GM18861 (cell line): ENCODE data around the gene TDO2.
"Not testable (repeated sequence)": the region's sequence is repeated elsewhere in the genome, so short reads cannot be mapped to it uniquely, and the experiment has no call there.

Experiments
- ATAC-seq: cut with Tn5 transposase; IDR thresholded peaks from one replicate; pipeline ENCODE4 v1.9.1; 2021; ENCODE audit not compliant: unreplicated experiment

The TDO2 gene

DNA sequence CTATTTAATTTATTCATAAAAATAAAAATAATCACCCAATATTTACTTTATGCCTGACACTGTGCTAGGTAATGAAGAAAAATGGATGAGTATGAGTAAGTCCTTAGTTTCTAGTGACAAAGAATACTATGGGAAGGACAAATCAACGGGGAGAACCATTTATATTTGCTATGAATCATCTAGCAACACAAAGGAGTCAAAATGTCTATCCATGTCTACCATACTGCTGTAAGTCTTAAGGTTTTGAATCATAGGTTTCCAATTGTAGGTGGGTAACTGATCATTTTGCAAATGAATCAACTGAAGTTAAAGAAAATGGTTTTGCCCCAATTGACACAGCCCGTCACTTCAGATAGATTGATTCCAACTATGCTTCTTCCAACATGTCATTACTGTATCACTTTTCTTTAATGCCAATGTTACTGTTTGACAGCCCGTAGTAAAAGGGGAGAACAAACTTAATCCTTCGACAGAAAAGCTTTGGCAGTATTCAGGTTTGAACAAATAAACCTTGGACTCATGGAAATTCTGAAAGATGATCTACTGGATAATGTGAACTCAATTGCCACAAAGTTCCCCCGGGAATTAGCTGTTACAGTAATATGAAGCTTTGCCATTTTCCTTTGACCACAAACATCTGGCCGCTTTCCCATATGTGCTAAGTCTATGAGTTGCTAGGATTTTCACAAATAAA lies 3.2 kb downstream of the TDO2 start:
- no peak for ATAC-seq

DNA sequence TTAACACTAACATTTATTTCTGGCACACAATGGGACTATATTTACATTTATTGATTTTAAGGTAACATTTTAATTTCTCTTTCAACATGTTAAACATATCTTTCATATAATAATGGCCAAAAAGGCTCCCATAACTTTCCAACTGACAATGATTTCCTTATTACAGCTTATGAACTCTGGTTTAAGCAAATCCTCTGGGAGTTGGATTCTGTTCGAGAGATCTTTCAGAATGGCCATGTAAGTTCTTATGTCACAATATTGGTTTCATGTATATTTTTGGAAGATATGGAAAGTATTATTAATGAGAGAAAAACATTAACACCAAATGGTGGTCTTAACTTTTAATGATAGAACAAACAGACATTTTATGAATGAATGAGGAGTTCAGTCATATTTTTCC lies 4.1 kb downstream of the TDO2 start:
- ATAC-seq: no peak

DNA sequence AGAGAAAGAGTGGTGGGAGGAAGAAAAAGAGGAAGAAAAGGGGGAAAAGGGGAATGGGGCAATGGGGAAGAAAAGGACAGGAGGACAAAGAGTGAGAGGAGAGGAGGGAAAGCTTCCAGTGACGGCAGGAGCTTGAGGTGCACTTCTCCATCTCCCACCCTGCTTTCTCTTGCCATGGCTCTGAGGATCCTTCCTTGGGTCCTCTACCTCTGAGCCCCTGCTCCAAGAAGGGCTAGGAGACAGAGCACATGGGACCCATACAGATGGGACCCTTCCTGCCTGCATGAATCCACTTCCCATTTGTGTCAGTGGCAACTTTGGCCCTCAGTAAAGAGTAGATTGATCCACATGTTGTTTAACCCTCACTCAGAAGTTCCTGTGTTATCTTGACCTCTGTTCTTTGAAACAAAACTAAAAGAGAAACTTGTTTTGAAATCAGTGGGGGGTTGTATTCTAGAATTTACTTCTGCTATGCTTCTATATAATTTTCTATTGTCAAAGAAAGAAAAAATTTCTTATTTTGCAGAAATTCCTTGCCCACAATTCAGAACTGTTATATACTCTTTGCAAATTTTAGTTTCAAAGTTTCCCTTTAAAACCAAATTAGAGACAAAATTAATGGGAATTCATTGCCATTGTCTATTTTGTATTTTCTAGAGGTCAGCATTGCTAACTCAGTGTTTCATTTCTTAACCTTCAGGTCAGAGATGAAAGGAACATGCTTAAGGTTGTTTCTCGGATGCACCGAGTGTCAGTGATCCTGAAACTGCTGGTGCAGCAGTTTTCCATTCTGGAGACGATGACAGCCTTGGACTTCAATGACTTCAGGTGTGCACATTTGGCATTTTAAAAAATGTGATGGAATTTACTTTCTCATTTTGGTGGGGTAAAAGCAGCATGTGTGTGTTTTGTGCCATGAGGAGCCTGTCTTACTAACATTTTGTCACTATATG lies 5.0 kb downstream of the TDO2 start:
- no peak for ATAC-seq

DNA sequence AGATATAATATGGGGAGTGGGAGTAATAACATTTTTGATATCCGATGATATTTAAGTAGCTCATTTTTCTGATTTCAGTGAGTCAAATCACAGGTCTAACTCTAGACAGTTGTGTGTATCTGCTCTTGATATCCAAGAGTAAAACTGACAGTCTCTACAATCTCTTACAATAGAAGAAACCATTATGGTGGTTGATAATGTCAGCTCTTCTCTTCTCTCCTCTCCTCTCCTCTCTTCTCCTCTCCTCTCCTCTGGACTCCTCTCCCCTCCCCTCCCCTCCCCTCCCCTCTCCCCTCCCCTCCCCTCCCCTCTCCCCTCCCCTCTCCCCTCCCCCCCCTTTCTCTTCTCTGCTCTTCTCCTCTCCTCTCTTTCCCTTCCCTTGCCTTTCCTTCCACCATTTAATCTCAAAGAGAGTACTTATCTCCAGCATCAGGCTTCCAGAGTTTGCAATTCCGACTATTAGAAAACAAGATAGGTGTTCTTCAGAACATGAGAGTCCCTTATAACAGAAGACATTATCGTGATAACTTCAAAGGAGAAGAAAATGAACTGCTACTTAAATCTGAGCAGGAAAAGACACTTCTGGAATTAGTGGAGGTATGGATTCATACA lies 6.2 kb downstream of the TDO2 start:
- no peak for ATAC-seq

DNA sequence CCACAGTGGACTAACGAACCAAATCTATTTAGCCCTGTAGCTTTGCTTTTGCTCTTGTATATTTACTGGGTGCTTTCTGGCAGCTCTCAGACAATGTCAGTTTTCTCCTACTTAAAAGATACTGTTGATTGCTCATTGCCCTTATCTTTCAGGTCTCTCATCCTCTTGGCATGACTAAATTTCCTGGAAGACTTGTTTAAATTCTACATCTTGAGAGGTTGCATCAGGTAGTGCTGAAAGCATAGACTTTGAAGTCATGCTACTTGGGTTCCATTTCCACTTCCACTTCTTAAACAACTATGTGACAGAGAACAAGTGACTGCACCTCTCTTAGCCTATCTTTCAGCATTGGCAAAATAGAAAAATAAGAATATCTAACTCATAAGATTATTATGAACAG lies 8.4 kb downstream of the TDO2 start:
- ATAC-seq: no peak

DNA sequence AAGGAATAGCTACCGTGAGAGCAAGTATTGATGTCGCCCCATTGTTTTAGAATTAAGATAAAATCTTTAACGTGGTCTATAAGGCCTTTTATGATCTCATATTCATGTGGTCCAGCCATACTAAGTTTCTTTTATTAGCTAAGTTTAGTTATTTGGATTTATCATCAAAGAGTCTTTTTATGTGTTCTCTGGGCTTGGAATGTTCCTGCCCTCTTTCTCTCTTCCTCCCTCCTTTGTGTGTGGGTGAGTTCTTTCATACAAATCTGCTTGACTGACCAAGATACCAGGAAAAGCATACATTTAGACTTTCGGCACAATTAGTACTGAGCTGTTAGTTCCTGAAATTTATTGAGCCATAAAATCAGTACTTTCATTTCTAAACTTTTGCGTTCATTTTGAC lies 11.3 kb downstream of the TDO2 start:
- ATAC-seq: no peak

DNA sequence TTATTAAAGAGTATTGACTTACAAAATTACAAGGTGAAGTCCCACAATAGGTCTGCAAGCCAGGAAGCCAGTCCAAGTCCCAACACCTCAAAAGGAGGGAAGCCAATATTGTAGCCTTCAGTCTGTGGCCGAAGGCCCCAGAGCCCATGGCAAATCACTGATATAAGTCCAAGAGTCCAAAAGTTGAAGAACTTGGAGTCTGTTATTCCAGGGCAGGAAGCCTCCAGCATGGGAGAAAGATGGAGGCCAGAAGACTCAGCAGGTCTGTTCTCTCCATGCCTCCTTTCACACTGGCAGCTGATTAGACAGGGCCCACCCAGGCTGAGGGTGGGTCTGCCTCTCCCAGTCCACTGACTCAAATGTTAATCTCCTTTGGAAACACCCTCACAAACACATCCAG lies 18.1 kb downstream of the TDO2 start:
- ATAC-seq: no peak

DNA sequence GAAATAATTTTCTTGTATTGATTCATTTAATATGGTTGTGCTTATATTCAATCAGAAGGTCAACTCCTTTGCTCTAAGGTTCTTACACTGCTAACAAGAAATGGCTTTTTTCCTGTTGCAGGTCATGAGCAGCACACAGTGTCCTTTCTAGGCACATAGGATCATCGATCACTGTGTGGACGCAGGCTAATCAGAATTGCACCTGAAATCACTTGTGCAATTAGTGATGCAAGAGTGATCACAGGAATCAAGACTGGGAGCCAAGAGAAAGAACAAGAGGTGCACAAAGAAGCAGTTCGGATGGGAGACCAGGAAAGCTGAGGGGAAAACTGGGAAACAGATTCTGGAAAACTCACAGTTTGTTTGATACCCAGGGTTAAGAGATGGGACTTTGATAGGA lies 21.1 kb downstream of the TDO2 start:
- no peak for ATAC-seq

DNA sequence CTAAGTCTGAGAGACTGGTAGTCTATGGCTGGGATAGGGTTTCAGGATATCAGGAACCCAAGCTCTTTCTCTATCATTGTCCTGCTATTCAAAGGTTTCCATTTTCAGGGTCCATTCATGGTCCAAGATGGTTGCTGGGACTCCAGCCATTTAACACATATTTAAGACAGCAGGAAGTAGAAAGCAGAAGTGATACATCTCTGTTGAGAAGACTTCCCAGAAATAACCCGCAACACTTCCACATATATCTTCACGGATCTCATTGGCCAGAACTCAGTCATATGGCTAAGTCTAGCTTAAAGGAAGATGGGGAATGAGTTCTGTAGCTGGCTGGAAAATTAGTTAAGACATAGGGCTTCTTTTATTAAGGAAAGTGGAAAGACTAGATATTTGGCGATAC lies 26.3 kb downstream of the TDO2 start:
- ATAC-seq: no peak

DNA sequence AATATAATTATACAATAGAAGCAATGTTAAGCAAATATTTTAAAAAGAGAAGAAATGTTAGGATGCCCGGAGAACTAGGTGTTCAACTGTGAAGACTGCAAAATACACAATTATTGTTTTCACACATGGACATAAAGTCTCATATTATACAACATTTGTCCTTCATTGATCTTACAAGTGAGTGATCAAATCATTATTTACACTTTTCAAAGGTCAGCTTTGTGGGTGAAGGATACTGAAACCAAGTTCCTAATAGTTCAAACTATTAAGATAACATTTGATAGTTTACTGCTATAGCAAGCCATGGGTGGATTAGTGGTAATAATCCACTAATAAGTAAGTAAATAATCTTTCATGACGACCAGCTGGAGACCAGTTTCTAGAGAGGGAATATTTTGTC lies 26.8 kb downstream of the TDO2 start:
- no peak for ATAC-seq

DNA sequence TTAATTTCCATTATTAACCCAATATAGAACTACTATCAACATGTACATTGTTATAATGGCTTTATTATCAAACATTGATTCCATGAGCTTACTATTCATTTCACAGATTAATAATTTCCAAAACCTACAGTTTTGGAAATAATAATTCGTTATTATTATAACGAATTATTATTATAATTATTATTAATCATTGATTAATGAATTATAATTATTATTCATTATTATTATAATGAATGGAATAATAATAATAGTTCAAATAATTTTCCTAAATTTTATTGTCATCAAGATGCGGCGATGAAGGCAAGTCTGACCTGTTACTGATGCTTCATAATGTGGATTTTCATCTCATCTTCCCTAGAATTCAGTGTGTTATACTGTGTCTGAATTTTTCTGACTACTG lies 28.1 kb downstream of the TDO2 start:
- no peak for ATAC-seq

DNA sequence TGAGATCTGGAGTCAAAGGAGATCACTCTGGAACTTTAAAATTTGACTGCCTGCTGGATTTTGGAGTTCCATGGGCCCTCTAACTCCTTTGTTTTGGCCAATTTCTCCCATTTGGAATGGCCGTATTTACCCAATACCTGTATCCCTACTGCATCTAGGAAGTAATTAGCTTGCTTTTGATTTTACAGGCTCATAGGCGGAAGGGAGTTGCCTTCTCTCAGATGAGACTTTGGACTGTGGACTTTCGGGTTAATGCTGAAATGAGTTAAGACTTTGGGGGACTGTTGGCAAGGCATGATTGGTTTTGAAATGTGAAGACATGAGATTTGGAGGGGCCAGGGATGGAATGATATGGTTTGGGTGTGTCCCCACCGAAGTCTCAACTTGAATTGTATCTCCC lies 31.1 kb downstream of the TDO2 start:
- ATAC-seq: not testable (repeated sequence)

DNA sequence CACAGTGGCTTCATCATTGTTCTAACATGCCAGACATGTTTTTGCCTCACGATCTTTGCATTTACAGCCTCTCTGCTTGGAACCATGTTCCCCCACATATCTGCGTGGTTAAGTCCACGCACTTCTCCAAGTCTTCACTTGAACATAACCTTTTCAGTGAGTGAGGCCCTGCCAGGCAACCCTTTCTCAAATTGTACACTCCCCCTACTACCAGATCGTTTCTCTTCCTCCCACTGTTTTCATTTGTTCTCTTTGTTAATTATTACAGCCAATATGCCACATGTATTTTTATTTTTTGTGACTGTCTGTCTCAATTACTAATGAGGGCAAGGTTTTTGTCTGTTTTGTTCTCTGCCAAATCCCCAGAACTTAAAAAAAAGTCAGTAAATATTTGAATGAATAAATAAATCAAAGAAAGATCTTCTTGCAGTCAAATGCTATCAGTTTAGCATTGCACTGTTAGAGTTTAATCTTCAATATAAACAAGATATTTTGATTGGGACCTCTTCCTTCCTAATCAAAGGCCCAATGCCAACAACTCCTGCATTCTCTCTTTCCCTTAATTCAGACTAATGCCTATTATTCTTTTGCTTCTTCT lies 32.0 kb downstream of the TDO2 start:
- ATAC-seq: no peak

DNA sequence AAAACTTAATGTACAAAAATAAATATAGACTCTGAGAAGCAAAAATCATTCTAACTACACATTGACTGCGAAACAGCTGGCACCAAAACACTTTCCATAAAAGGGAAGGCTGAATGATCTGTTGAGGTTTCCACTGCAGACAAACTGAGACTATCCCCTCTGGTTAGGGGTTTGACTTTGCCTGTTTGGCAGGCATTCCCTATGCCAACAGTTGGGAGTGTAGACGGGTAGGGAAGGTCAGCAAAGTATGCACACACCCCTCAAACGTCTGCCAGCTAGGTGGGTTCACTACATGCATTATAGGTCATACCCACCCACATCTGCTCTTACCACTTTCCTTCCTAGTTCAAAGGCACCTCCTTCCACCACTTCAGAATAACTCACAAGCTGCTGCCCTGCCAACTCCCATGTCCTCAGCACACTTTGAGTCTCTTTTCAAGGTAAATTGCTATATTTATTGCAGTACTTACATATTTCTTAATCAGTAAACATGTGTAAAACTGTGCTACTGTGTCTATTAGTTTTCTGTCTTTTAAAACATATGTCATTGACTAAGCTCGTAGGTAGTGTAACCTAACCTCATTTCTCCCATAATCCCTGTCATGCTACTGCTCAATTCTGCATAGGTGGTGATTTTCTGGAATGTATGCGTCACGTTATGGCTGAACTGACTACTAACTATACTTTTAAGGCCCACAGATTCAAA lies 37.7 kb downstream of the TDO2 start:
- ATAC-seq: no peak

DNA sequence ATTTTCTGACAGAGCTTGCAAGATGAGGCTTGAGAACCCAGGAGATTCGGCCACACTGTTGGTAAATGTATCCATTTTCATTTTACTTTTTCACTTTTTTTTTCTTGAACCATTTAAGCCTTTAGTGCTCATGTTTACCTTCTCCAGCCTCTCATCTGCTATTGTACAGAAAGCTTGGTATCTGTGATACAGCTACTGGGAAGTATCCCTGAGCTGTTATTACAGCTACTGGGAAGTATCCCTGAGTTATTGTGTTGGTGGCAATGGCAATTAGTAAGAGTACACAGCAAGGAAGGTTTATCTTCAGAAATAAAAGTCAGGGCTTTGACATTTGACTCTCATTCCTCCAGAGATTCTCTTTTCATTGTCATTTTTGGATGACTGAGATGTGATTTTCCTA lies 38.3 kb downstream of the TDO2 start:
- no peak for ATAC-seq

DNA sequence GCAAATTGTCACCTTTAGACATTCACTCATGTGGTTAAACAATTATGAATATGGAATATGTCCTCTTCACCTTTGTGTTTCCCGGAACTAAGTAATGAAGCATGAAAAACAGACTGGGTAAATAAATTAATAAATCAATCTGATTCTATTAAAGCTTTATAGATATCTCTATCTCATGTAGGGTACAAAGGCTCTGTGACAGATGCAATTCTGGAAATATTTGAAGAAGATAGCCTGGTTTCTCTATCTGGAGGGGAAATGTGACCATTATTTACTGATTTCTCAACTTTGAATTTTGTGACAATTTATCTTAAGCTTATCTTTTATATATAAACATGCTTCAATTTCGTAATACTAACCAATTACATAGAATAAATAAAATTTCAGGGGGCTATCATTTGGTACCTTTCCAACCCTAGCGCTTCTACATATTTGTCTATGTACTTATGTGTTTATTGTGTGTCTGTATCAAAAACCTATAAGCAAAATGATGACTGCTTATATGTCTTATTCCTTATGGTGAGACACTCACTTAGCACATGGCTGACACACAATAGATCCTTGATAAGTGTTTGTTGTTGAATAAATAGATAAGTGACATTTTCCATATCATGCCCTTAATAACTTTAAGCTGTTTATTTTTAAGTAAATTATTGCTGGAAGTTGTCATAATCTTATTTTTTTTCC lies 40.3 kb downstream of the TDO2 start:
- ATAC-seq: no peak

DNA sequence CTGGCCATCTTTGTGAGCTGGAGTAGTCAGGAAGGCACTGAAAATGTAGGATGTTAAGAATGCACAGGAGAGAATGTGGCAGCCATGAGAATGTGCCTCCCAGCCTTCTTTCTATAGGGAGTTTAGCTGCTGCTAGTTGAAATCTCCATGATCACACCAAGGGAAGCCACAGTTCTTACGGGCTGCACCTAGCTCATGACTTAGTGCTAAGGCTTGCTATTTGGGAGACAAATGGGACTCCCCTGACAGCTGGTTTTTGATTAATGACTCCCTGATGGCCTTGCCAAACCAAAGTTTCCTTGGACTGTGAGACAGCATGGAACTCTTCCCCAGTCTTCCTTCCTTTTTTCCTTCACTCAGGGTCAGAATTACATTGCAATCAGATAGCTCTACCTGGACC lies 41.0 kb downstream of the TDO2 start:
- ATAC-seq: no peak

DNA sequence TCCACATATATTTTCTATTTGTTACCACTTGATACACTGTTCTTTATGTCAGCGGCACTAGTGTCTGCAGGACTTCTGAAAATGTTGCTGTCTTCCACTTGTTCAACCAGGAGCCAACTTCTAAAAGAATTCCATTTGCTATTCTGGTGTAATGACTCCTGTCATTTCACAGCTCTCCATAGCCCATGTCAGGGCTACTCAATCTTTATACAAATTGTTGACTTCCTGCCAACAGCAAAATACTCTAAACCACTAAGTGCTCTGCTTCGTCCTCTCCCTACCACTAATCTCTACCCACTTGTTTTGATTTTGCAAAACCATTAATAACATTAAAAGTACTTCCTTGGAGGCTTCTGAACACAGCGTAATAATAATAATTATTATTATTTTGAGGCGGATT lies 43.0 kb downstream of the TDO2 start:
- ATAC-seq: no peak

DNA sequence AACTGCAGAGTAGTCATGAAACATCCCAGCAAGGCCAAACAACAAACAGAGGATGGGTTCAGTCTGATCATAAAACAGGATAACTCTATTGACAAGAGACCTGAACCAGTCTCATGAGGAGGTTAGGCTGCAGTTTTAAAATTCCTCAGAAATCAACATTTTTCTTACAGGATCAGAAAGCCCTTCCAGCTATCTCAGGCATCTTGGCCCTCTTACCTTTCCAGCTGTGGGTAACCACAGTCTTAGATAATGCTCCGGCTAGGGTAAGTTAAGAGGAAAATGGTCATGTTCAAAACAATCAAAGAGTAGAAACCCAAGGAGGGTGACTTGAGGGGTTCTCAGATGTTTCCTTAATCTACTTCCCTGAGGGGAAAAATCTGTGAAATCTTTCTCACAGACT lies 45.0 kb downstream of the TDO2 start:
- no peak for ATAC-seq

DNA sequence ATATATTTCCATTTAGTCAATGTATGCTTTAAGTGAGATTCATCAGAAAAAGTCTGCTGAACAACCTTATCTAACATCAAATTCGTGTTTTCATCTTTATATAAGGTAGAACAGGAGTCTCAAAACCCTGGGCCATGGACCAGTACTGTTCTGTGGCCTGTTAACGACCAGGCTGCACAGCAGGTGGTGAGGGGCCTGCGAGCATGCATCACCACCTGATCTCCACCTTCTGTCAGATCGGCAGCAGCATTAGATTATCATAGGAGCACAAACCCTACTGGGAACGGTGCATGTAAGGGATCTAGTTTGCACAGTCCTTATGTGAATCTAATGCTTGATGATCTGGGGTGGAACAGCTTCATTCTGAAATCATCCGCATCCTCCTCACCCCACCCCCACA lies 47.0 kb downstream of the TDO2 start:
- no peak for ATAC-seq
